ENCODE measurements around the gene RRN3.
"Not testable (repeated sequence)": the region's sequence is repeated elsewhere in the genome, so short reads cannot be mapped to it uniquely, and the experiment has no call there.

DNA sequence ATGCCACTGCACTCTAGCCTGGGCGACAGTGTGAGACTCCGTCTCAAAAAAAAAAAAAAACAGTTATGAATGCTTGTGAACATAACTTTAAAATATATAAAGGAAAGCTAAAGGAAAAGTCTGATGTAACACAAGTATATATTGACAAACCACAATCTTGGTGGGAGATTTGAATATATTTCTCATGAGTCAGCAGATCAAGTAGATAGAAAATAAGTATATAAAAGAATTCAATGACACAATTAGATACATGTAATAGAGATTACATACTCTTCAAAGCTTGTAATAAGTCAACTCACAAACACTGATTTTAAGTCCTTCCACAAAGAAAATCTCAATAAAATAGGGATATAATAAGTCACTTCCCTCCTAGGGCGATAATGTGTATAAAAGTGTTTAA, 78.4 kb downstream of the RRN3 start:
- TF ChIP-seq CTCF, POLR2AphosphoS5, POLR2A (IDR thresholded peaks at IDR 0.05): not testable (repeated sequence)
